ENCODE results near the gene TFDP1.
"Not testable (repeated sequence)": the region's sequence is repeated elsewhere in the genome, so short reads cannot be mapped to it uniquely, and the experiment has no call there.

TFDP1 gene

GRCh38 chr13:113620036-113620796, 35.7 kb downstream of the TFDP1 start:
- no peak for DNase-seq

DNA sequence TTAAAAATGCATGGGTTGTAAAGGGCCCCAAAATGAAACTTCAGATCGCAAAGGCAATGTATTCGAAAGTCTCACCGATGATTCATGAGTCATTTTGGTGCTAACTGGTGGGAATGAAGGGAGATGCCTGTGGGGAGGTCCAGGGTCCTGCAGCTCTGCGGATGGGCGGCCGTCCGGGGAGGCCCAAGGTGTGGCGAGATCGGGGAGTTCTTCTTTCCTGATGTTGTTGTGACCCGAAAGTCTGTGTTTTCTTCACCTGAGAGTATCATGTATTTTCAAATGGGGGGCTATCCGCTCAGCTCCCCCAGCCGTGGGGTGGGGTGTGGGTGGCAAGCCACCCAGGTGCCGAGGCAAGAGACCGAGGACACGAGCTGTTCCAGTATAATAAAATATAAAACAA, 36.5 kb downstream of the TFDP1 start:
- DNase-seq, result no peak

- DNase-seq, result not testable (repeated sequence)
Observed at GRCh38 chr13:113621498-113621897, 36.9 kb downstream of the TFDP1 start.

GRCh38 chr13:113621986-113622550, 37.5 kb downstream of the TFDP1 start:
- not testable (repeated sequence) for DNase-seq

- no peak for DNase-seq
Observed at GRCh38 chr13:113622791-113623490, 38.4 kb downstream of the TFDP1 start.

DNA sequence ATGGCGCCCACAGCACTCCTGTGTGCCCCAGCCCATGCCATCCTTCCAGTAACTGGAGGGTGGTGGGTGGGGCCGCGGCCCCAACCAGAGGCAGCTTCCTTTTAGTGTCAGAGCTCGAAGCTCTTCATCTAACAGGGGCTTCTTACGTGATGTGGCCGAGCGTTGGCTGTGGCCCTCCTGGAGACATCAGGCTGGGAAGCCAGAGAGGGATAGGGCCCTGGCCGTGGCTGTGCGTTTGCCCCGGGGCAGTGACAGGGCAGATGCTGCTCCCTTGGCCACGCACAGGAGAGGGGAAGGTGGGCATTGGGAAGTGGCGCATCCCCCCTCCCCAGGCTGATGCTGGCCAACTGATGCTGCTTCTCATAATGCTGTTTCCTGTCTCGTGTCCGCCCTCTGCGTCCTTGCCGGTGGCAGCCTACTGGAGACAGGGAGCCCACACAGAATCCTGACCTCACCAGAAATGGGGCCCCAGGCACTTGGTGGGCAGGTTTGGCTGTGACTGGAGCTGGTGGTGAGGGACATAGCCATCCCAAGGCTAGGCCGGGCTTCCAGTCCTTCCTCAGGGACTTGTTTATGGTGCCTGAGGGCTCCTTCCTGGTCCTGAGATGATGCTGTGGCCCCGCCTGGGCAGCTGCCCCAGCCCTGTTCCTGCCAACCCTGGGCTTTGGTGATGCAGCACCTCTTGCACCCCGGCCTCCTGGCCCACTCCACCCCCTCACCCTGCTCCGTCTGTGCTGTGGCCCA, 39.1 kb downstream of the TFDP1 start:
- no peak for DNase-seq

DNA sequence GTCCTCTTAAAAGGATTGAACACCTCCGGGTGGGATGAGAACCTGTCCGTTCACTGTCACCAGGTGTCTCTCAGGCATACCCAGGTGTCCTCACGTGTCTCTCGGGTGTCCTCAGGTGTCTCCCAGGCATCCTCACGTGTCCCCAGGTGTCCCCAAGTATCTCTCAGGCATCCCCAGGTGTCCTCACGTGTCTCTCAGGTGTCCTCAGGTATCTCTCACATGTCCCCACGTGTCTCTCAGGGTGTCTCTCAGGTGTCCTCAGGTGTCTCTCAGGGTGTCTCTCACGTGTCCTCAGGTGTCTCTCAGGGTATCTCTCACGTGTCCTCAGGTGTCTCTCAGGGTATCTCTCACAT, 39.7 kb downstream of the TFDP1 start:
- DNase-seq, result no peak

- not testable (repeated sequence) for DNase-seq
Observed at GRCh38 chr13:113624640-113625304, 40.2 kb downstream of the TFDP1 start.

DNA sequence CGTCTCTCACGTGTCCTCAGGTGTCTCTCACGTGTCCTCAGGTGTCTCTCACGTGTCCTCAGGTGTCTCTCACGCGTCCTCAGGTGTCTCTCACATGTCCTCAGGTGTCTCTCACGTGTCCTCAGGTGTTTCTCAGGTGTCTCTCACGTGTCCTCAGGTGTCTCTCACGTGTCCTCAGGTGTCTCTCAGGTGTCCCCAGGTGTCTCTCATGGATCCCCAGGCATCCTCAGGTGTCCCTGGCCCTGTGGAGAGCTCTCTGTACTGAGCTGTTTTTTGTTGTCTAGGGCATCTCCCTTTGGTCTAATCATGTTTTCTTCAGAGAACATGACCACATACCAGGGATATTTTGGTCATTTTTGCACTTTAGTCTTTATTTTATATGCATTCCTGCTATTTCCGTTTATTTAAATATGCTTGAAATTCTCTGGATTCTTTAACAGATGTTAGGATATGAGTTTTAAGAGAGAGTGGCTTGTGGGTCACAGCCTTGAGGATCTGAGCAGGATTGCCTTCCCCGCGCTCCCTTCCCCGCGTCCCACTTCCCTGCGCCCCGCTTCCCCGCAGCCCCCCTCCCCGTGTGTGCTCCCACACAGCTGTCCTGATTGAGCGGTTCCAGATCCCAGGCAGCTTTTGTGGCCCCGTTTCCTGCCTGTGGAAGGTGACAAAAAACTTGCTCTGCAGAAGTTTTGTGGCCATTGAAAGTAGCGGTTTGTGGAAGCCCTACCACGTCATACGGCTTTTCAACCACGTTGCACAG, 41.6 kb downstream of the TFDP1 start:
- no peak for DNase-seq

- DNase-seq, result no peak
Observed at GRCh38 chr13:113627136-113627535, 42.6 kb downstream of the TFDP1 start.

DNA sequence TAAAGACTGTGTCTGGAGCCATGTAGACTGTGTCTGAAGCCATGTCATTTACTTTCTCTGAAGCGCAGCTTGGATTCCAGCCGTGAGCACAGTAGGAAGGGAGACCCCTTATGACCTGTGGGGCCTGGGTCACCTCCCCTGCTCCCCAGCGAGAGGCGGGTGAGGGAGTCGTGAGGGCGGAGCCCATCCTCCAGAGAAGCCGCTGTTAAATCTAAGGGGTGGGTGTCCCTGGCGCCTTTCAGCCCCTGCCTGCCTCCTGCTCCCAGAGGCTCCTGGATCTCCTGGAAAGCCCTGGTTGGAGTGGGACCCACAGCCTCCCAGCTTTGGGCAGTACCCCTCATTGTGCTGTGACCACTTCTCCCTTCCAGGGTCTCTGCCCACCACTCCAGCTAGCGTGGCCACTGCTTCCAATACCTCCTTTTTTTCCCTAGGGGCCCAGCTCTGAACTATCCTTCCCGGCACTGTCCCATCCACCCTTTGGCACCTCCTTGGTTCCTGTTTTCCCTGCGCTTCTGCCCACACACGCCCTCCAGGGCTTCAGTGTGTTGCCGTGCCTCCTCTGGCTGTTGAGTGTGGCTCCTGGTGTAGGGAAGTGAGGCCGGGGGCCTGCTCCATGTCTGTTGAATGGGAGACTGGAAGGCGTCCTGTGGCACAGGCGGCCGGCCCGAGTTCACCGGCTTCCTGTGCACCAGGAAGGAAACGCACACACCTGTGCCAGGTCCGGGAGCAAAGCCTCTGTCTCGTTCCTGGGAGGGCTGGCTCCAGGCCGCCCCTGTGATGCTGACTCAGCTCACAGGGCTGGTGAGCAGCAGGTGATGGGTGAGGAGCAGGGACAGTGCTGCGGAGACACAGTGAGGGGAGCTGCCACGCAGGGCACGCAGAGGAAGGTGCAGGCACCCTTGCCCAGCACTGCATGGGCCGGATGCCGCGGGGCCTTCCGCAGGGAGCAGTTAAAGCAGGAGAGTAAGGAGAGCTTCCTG, 44.0 kb downstream of the TFDP1 start:
- no peak for DNase-seq

GRCh38 chr13:113629866-113630265, 45.3 kb downstream of the TFDP1 start:
- no peak for DNase-seq

DNA sequence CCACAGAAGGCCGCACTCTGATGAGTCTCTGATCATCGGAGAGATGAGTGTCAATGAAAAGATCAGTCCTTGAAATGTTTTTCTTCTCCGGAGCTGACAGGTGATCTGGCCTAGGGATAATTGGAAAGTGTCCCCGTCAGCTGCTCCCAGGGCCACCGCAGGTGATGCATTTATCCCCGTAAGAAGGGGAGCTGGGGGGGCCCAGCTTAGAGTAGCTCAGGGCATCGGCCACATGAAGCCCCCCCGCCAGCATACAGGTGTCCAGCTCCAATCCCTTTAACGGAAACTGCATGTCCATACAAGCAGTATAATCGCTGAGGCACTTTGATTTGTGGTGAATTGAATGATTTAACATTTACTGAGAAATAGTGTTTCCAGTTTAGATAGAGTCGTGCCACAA, 45.7 kb downstream of the TFDP1 start:
- DNase-seq, result no peak

DNA sequence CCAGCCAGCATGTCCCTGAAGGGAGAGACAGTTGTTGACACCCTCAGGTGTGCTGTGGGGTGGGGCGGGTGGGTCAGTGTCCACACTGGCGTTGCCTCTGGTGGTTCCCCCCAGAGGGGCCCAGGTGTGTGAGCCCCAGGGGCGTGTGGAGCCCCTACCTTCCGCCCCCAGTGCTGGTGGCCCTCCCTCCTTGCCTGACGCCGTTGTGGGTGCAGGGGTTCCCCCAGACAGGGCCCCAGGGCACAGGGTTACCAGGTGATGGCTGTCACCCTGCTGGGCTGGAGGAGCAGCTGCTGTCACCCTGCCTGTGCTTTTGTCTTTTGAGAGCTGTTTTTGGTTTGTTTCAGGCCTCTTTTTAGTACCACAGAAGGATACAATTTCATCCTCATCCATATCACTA, 46.3 kb downstream of the TFDP1 start:
- no peak for DNase-seq

DNA sequence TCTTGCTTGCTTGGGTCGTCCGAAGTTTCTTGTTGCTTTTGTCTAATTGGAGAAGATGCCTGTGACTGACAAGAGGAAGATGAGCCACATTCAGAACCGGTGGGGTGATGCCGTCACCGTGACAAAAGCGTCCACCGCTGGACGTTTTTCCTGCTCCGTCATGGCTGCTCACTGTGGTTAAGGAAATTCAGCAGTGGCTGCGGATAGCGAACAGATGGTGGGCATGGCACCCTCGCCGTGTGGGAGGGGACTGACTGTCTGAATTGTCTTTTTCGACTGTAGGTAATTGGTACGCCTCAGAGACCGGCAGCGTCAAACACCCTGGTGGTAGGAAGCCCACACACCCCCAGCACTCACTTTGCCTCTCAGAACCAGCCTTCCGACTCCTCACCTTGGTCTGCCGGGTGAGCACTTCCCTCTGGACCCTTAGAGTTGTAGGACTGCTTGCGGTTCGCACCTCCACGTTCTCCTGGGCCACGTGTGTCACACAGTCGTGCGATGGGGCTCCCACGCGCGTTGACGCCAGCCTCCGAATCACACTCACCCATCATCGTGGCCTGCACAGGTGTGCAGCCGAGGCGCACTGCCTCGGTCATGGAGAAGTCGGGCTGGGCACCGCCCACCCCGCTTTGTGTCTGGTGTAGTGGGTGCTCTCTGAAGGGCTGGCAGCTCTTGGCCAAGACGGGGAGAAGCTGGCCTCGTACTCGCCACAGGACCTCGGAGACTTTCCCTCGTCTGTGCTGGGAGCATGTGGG, 47.0 kb downstream of the TFDP1 start:
- DNase-seq, result no peak

GRCh38 chr13:113632706-113633484, 48.3 kb downstream of the TFDP1 start:
- DNase-seq, result no peak

DNA sequence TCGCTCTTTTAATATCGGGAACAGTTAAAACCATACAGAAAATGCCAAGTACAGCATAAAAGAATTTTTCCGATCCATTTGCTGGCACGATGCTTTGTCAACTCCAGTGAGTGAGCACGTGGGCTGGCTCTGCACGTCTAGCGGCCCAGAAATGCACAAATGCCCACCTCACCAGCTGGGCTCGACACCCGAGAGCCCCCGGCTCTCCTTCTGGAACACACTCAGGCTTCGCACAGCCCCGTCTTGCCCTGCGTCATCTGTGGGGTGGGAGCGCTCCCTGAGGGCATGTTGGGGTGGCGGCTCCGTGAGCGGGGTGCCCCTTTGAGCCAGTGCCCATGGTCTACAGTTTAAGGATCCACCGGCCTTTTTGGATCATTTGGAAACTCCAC, 48.9 kb downstream of the TFDP1 start:
- no peak for DNase-seq

DNA sequence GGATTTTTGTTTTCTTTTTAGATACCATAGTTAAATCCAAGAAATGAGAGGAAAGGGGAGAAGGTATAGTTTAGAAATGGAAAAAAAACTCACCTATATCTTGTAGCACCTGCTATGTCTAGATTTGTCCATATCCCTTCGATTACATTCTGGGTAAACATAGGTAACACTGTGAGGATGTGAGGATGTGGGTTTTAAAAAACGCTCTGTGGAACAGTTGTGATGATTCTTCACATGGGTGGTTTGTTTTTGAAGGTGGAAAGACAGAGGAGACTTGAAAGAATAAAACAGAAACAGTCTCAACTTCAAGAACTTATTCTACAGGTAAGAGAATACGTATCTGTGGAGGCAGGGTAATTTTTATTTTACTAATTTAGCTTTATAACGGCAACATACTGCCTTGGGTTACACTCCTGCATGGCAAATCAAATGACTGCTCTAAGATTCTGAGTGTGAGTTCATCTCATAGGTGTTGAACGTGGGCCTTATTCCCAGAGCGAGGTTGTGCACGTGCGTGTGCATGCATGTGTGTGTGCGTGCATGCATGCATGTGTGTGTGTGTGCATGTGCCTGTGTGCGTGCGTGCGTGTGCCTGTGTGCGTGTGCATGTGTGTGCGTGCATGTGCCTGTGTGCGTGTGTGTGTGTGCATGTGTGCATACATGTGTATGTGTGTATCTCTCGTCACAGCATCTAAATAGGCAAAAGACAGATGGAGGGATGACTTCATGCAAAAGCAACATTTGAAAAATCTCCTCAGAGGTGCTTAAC, 49.9 kb downstream of the TFDP1 start:
- DNase-seq, result no peak

DNA sequence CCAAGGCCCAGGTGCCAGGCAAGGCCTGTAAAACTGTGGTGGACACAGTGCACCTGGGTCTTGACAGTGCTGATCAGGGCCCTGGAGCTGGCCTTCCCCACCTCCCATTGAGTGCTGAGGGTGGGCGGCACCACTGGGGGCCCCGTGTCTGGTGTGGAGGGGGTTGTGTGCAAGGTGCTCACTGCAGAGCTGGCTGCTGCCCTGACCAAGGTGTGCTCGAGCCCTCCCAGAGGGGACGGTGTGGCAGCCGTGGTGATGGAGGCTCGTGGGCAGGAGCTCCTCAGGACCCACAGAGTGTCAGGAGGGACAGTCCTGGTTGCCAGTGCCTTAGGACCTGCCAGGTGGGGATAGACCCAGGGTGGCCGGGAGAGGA, 50.5 kb downstream of the TFDP1 start:
- no peak for DNase-seq

Measured in CD4-positive, alpha-beta T cell treated with Interleukin-12 subunit alpha and Interleukin-12 subunit beta, for 1 hour (primary cell).